GM19372 (cell line): Measurements from ENCODE around the gene CTNNA3.

Experiments used
- ATAC-seq: cut with Tn5 transposase; IDR thresholded peaks from one replicate; pipeline ENCODE4 v1.9.1; 2021; ENCODE audit warnings: mild to moderate bottlenecking, low read depth, moderate library complexity; ENCODE audit not compliant: unreplicated experiment

Gene CTNNA3

DNA sequence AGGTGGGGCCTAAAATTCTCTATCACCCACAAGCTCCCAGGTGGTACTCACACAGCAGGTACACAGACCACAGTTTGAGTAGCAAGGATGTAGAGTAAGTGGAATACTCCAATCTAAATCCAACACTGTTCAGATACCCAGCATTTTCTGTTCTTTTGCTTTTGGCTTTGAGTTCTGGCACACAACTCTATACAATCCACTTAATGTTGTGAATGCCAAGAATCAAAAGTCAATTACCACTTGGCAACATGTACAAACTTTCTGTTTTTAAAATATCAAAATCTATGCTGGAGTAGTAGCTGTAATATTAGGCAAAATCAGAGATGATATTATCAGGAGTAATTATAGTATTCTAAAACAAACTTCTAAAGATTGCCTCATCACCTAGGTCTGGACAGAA is 903.6 kb downstream of the CTNNA3 start:
- no peak for ATAC-seq

GRCh38 chr10:66788178-66788987 is 907.6 kb downstream of the CTNNA3 start:
- no peak for ATAC-seq

- no peak for ATAC-seq
These were observed 909.3 kb downstream of the CTNNA3 start for GRCh38 chr10:66786709-66787108.

- no peak for ATAC-seq
These were observed 911.2 kb downstream of the CTNNA3 start for GRCh38 chr10:66784770-66785169.

DNA sequence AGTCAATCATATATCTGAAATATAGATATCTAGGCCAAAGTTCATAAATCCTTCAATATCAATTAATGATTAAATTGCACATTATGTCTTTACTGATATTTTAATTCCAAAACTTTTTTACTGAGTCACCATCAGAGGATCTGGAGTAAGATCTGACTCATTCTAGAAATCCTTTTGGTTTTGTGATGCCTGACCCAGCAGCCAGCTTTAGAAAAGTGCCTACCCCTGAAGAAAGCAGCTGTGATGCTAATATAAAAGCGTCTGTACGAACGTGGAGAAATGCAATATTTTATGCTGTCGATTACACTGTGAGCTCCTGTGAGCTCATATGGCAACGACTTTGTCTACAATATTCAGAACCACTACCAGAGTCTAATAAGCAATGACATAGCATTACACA is 912.7 kb downstream of the CTNNA3 start:
- no peak for ATAC-seq

GRCh38 chr10:66782776-66783175 is 913.2 kb downstream of the CTNNA3 start:
- ATAC-seq, result no peak

DNA sequence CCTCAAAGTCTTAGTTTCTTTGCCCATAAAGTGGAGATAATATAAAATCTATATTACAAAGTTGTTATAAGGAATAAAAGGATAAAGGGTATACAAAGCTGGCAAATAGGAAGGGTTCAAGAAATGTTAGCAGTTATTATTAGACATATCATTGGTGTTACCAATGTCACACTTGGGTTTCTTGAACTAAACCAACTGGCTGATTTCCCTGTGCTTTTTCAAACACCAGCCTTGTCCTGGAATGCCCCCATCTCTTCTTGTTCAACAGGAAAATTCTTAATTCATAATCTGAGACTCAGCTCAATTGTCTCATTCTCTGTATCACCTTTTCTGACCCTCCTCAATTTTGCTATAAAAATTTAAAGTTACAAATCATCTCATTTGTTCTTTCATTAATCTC is 913.9 kb downstream of the CTNNA3 start:
- no peak for ATAC-seq

- no peak for ATAC-seq
These were observed 915.2 kb downstream of the CTNNA3 start for GRCh38 chr10:66780796-66781195.

DNA sequence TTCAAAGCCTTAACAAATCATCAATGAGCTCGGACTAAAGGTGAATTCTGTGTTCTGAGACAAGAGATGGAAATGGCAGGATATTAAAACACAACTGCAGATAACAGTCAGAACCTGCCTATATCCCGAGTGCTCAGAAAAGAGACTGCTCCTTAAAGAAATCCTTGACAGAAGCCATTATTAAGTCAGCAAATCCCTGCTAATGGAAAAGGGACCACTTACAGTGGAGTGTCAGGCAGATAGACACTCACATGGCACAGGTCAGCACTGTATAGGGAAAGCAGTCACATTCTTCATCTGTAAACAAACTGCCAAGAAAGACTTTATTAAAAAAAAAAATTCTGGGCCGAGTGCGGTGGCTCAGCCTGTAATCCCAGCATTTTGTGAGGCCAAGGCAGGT is 917.6 kb downstream of the CTNNA3 start:
- ATAC-seq, result no peak

DNA sequence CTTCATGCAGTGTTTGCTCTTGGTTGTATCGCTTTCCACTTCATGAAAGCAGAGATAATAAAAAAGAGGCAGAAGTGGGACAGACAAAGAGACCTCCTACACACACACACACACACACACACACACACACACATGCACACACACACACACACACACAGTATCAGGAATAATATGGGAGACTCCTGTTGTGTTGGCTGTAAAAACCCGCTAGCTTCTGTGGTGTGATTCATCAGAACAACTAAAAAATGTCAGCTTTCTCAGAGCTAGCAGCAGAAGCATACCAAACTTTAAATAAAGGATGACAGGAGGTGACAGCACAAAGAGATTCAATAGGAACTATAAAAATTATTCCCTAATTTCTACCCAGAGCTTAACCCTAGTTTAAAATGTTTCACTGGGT is 918.3 kb downstream of the CTNNA3 start:
- ATAC-seq, result no peak

DNA sequence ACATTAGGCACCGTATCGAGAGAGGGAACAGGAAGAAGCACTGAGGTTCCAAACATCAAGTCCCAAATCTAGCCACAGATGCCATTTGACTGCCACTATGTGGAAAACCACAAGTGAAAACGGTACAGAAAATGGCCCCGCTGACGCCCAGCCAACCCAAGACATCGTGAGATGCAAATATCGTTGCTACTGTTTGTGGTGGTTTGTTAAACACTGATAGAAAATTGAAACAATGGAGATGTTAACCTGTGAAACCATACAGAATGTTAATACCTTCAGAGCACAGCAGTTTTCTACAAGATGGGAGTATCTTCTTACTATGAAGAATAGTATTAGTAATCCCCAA is 922.5 kb downstream of the CTNNA3 start:
- ATAC-seq, result no peak

- no peak for ATAC-seq
These were observed 923.2 kb downstream of the CTNNA3 start for GRCh38 chr10:66772548-66773471.

DNA sequence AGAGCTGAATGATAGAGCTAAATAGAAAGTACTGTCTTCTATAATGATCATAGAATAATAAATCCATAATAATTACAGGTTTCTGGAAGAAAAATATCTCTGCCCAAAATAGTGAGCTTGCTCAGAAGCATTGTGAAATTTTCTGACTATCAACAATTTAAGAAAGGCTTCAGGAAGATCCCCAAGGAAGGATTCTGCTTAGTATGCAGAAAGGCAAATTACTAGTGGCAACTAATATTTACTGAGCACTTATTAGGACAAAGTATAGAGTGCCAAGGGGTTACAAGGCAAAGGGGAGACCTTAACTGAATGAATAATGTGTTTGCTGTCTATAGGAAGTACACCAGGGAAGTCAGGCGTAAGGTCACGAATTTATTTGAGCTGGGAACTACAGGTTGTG is 928.3 kb downstream of the CTNNA3 start:
- no peak for ATAC-seq

DNA sequence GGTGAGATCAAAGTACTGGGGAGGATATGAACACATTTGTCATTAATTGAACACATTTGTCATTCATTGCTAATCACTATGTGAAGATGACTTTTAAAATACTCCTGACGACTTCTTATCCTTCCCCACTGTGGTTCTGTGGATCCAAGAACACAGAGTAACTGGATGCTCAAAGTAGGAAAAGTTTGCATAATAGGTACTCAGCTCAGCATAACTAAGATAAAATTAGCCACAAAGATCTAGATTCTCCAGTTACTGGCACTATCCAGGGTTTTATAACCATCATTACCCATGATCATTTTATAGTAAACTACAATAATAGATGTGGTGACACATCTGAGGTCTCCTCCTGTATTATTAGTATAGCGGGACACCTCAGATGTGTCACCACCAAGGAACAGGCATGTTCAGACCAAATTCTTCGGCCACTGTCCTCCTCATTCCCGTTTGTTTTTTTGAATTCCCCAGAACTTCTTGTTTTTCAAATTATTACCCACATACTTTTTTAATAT is 933.7 kb downstream of the CTNNA3 start:
- ATAC-seq, result no peak

- ATAC-seq, result no peak
These were observed 935.1 kb downstream of the CTNNA3 start for GRCh38 chr10:66760941-66761340.

GRCh38 chr10:66755474-66755873 is 940.5 kb downstream of the CTNNA3 start:
- ATAC-seq, result no peak

DNA sequence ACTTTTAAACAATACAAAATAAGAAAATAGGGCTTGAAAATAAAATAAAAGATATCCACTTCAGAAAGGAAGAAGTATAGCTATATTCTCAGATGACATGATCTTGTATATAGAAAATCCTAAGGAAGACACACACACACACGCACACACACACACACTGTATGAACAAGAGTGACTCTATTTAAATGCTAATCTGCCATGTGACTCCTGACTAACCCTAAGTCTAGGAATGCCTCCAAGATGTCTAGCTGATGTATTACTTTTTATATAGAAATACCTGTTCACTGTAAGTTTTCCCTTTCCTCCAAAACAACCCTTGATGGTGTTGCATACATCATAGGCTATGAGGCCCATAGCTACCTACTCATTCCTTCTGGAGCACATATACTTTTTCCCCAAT is 943.3 kb downstream of the CTNNA3 start:
- no peak for ATAC-seq

DNA sequence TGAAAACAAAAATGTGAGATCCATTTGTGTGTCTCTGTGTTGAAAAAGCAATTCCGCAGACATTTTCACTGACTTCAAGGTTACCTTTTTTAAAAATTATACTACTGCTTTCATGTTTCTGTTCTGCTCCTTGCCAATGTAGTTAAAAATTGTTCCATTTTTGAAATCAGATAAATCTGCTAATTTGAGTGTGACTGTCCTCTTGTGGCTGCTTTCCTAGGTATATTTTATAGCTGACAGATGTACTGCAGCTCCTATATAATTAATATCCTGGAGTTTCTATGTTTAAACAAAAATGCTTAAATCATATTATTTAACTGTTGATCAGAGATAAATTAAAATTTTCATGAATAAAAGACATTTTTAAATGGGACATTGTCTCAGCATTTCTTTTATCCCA is 947.8 kb downstream of the CTNNA3 start:
- ATAC-seq, result no peak

DNA sequence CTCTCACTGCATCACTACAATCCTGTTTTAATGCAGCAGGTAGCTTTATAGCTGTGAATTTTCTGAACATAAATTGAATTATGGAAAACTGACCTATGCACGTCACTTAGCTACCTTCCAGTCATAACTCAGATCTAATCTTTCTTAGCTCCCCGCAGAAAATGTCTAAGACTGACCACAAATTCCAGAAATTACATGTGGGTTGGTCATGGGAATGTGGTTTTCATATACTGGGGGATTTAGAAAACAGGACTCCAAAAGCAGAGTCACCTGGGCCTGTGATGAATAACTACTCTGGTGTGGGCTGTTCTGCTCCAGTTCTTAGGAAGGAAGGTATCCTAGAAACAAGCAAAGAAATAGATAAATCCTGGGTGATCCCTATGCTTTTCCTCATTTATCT is 948.5 kb downstream of the CTNNA3 start:
- ATAC-seq, result no peak

GRCh38 chr10:66746711-66747110 is 949.3 kb downstream of the CTNNA3 start:
- ATAC-seq, result no peak

DNA sequence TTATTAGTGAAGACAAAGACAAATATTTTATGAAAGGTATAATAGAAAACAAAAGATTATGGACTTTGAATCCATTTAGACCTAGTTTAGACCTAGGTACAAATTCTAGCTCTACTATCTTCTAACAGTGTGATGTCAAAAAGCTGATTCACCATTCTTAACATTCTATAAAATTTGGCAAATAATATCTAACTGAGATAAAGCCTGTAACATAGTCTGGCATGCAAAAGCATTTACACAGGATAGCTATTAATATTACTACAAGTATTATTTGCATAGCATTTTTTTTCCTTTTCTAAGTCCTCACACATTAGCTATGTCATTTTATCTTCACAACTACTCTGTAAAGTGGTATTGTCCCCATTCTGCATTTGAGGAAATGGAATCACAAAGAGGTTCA is 949.7 kb downstream of the CTNNA3 start:
- ATAC-seq, result no peak

- ATAC-seq, result no peak
These were observed 951.1 kb downstream of the CTNNA3 start for GRCh38 chr10:66744915-66745314.
